H9 (cell line): Measurements from ENCODE around the gene LARGE1. TPM values are rescaled to one million over a fixed set of nuclear protein-coding genes. Genes with fewer than 3 reads are reported as not detected.

Experiments
- DNase-seq: peaks from one replicate; pipeline ENCODE4 v3.0.0-alpha.2; 2017
- H2AFZ ChIP-seq: one replicate; pipeline ENCODE4 v1.6.1; 2013; ENCODE audit warnings: mild to moderate bottlenecking, low read length, control low read depth, moderate library complexity
- H2AK5ac ChIP-seq: 2 replicates; pipeline ENCODE4 v1.6.1; 2013; ENCODE audit warnings: low read length, control low read depth, mixed read lengths; ENCODE audit not compliant: insufficient read length
- H2BK120ac ChIP-seq: one replicate; pipeline ENCODE4 v1.6.1; 2013; ENCODE audit warnings: low read depth, mild to moderate bottlenecking, low read length, control low read depth, inconsistent platforms; ENCODE audit not compliant: poor library complexity, severe bottlenecking
- H2BK12ac ChIP-seq: 2 replicates; pipeline ENCODE4 v1.6.1; 2013; ENCODE audit warnings: low read length, control low read depth, mixed read lengths, low read depth; ENCODE audit not compliant: insufficient read length
- H2BK15ac ChIP-seq: 2 replicates; pipeline ENCODE4 v1.6.1; 2013; ENCODE audit warnings: low read depth, low read length, control low read depth
- H2BK20ac ChIP-seq: one replicate; pipeline ENCODE4 v1.6.1; 2013; ENCODE audit warnings: low read depth, mild to moderate bottlenecking, low read length, control low read depth, inconsistent platforms; ENCODE audit not compliant: poor library complexity, severe bottlenecking
- H2BK5ac ChIP-seq: 2 replicates; pipeline ENCODE4 v1.6.1; 2013; ENCODE audit warnings: low read length, control low read depth, mixed read lengths; ENCODE audit not compliant: insufficient read length
- H3K14ac ChIP-seq: 2 replicates; pipeline ENCODE4 v1.6.1; 2013; ENCODE audit warnings: low read length, control low read depth; ENCODE audit not compliant: insufficient read depth
- H3K18ac ChIP-seq: 2 replicates; pipeline ENCODE4 v1.6.1; 2013; ENCODE audit warnings: low read depth, mild to moderate bottlenecking, mixed read lengths, low read length, control low read depth; ENCODE audit not compliant: insufficient read length
- H3K23ac ChIP-seq: 2 replicates; pipeline ENCODE4 v1.6.1; 2013; ENCODE audit warnings: low read length, control low read depth, mixed read lengths, low read depth; ENCODE audit not compliant: insufficient read length
- H3K23me2 ChIP-seq: 2 replicates; pipeline ENCODE4 v1.6.1; 2013; ENCODE audit warnings: low read depth, mild to moderate bottlenecking, mixed read lengths, low read length, control low read depth; ENCODE audit not compliant: insufficient read length, poor library complexity, severe bottlenecking
- H3K27ac ChIP-seq: 2 replicates; pipeline ENCODE4 v1.5.1; 2013; ENCODE audit warnings: low read length, control low read depth, mixed read lengths, low read depth; ENCODE audit not compliant: insufficient read length
- H3K27me3 ChIP-seq: 2 replicates; pipeline ENCODE4 v1.6.1; 2013; ENCODE audit warnings: low read length, control low read depth, inconsistent platforms; ENCODE audit not compliant: insufficient read depth
- H3K4ac ChIP-seq: 2 replicates; pipeline ENCODE4 v1.6.1; 2013; ENCODE audit warnings: low read depth, mild to moderate bottlenecking, control low read depth, inconsistent platforms, low read length, moderate library complexity
- H3K4me1 ChIP-seq: 2 replicates; pipeline ENCODE4 v1.6.1; 2013; ENCODE audit warnings: low read length, control low read depth, inconsistent platforms; ENCODE audit not compliant: insufficient read depth
- H3K4me2 ChIP-seq: 2 replicates; pipeline ENCODE4 v1.6.1; 2013; ENCODE audit warnings: low read length, control low read depth, mixed read lengths; ENCODE audit not compliant: insufficient read length, insufficient read depth
- H3K56ac ChIP-seq: 2 replicates; pipeline ENCODE4 v1.6.1; 2013; ENCODE audit warnings: low read depth, mild to moderate bottlenecking, mixed read lengths, low read length, control low read depth; ENCODE audit not compliant: insufficient read length
- H3K79me1 ChIP-seq: 2 replicates; pipeline ENCODE4 v1.6.1; 2013; ENCODE audit warnings: low read depth, mild to moderate bottlenecking, moderate library complexity, low read length, control low read depth, inconsistent platforms; ENCODE audit not compliant: insufficient read depth, poor library complexity, severe bottlenecking
- H3K79me2 ChIP-seq: 2 replicates; pipeline ENCODE4 v1.6.1; 2013; ENCODE audit warnings: low read length, control low read depth, inconsistent platforms; ENCODE audit not compliant: insufficient read depth
- H3K9ac ChIP-seq: 2 replicates; pipeline ENCODE4 v1.6.1; 2013; ENCODE audit warnings: low read length, control low read depth, mixed read lengths; ENCODE audit not compliant: insufficient read length; ENCODE audit errors: extremely low read depth
- H3K9me3 ChIP-seq: one replicate; pipeline ENCODE4 v1.6.1; 2013; ENCODE audit warnings: low read depth, low read length, inconsistent platforms; ENCODE audit not compliant: control insufficient read depth
- H3T11ph ChIP-seq: one replicate; pipeline ENCODE4 v1.6.1; 2013; ENCODE audit warnings: mild to moderate bottlenecking, low read length, control low read depth, inconsistent platforms
- H4K20me1 ChIP-seq: one replicate; pipeline ENCODE4 v1.6.1; 2013; ENCODE audit not compliant: control insufficient read depth, insufficient read length, insufficient read depth
- H4K5ac ChIP-seq: 2 replicates; pipeline ENCODE4 v1.6.1; 2013; ENCODE audit warnings: low read depth, mild to moderate bottlenecking, mixed read lengths, low read length, control low read depth; ENCODE audit not compliant: insufficient read length
- H4K8ac ChIP-seq: replicated peaks from 2 replicates; pipeline ENCODE4 v1.6.1; 2013; ENCODE audit warnings: low read length, control low read depth, mixed read lengths, low read depth; ENCODE audit not compliant: insufficient read length
- H4K91ac ChIP-seq: 2 replicates; pipeline ENCODE4 v1.6.1; 2013; ENCODE audit warnings: low read depth, mild to moderate bottlenecking, moderate library complexity, mixed read lengths, low read length, control low read depth; ENCODE audit not compliant: insufficient read length
- H3K27ac Mint-ChIP-seq, 3 experiments: 2 replicates in 2 of 3; 3 replicates in 1 of 3; pipeline ENCODE4 v1.8.0; 2020 to 2021; ENCODE audit warnings: mixed read lengths in 3 of 3, mild to moderate bottlenecking in 1 of 3, moderate library complexity in 1 of 3
- H3K27me3 Mint-ChIP-seq: 2 replicates; pipeline ENCODE4 v1.8.0; 2021; ENCODE audit warnings: low read depth, mild to moderate bottlenecking, moderate library complexity, mixed read lengths
- H3K36me3 Mint-ChIP-seq, 3 experiments: 2 replicates in 2 of 3; 3 replicates in 1 of 3; pipeline ENCODE4 v1.8.0; 2020 to 2021; ENCODE audit warnings: low read depth in 3 of 3, mixed read lengths in 3 of 3; ENCODE audit not compliant: insufficient read depth in 1 of 3
- H3K4me1 Mint-ChIP-seq, 2 experiments: 2 replicates each; pipeline ENCODE4 v1.8.0; 2020; ENCODE audit warnings: mixed read lengths in 2 of 2
- H3K4me3 Mint-ChIP-seq, 2 experiments: 2 replicates in 1 of 2; 3 replicates in 1 of 2; pipeline ENCODE4 v1.8.0; 2020 to 2021; ENCODE audit warnings: mild to moderate bottlenecking in 2 of 2, mixed read lengths in 2 of 2, moderate library complexity in 1 of 2
- H3K9me3 Mint-ChIP-seq, 2 experiments: 2 replicates in 1 of 2; 3 replicates in 1 of 2; pipeline ENCODE4 v1.8.0; 2020; ENCODE audit warnings: mild to moderate bottlenecking in 2 of 2, mixed read lengths in 2 of 2, moderate library complexity in 1 of 2
- CTCF ChIP-seq: fragments of 200-600 bp; sonication (generic); conservative IDR thresholded peaks from 3 replicates; pipeline ENCODE4 v1.8.0; 2021; ENCODE audit warnings: antibody characterized with exemption, mild to moderate bottlenecking
- WGBS: extraction: QIAGEN DNeasy Blood & Tissue Kit; methylation state at CpG from one replicate; pipeline ENCODE4 v1.1.7; 2013; ENCODE audit warnings: missing lambda C conversion rate, low lambda C conversion rate, mixed read lengths; ENCODE audit not compliant: insufficient read length; ENCODE audit errors: extremely low coverage; 5-methylcytosine and 5-hydroxymethylcytosine counted together
- total RNA-seq: library from RNA; stranded (reverse); gene quantifications from 2 replicates; pipeline ENCODE4 v1.2.1, GENCODE V29; 2021

The LARGE1 gene
- total RNA-seq, 1 experiment from 2014 or later, result 43.5 TPM

- no CpG with 5 or more reads among the region's 11 CpGs for WGBS
- Histone ChIP-seq H3K9ac (no peak overlapping the region), H3K23ac (no peak overlapping the region), H3K18ac (no peak overlapping the region), H3K56ac (no peak overlapping the region), H3K4me2 (no peak overlapping the region), H2BK15ac (no peak overlapping the region), H2BK20ac (no peak overlapping the region), H3K79me1 (peaks cover 10% of the 10 kb centered on the region), H4K20me1 (no peaks in the 10 kb centered on the region), H2BK5ac (no peak overlapping the region), H2AK5ac (no peak overlapping the region), H3K79me2 (peaks cover 7% of the 10 kb centered on the region; the same call in 1 of the 2 replicates), H3K14ac (no peak overlapping the region; the same call in 1 of the 2 replicates), H2BK12ac (no peak overlapping the region), H4K8ac (no peak overlapping the region), H3T11ph (no peak overlapping the region), H2BK120ac (no peak overlapping the region), H2AFZ (no peak overlapping the region), H3K23me2 (no peaks in the 10 kb centered on the region), H3K27me3 (no peaks in the 10 kb centered on the region), H3K27ac (no peak overlapping the region), H3K4me1 (peaks cover 4% of the 10 kb centered on the region; the same call in 1 of the 2 replicates), H3K9me3 (peaks cover 5% of the 10 kb centered on the region), H4K91ac (no peak overlapping the region), H4K5ac (no peak overlapping the region), H3K4ac (no peak overlapping the region)
- Mint-ChIP-seq H3K9me3 (peaks cover 0 to 15% of the 10 kb centered on the region in 2 experiments; a peak in 2 of 5 replicates), H3K27ac (no peak overlapping the region; a peak in 2 of 7 replicates), H3K4me1 (peaks cover 24 to 33% of the 10 kb centered on the region in 2 experiments), H3K4me3 (no peak overlapping the region; a peak in 1 of 5 replicates), H3K27me3 (peaks cover 1% of the 10 kb centered on the region; the same call in 1 of the 2 replicates), H3K36me3 (peaks cover 12 to 15% (median 12%) of the 10 kb centered on the region in 3 experiments)
- no peak for DNase-seq
- TF ChIP-seq CTCF, result no peak
Measured at GRCh38 chr22:33723915-33724314, 196.4 kb downstream of the LARGE1 start.
